ENCODE results near the gene GOLGA8K.
"Not testable (repeated sequence)": the region's sequence is repeated elsewhere in the genome, so short reads cannot be mapped to it uniquely, and the experiment has no call there.

- TF ChIP-seq POLR2AphosphoS5, POLR2A (IDR thresholded peaks at IDR 0.05): not testable (repeated sequence)
Observed at GRCh38 chr15:32434102-32434963, 31.2 kb upstream of the GOLGA8K start.
